ENCODE data around the gene ANKZF1.
A peak's percentile ranks its signal among the peaks of the same experiment; 100 is the strongest.

DNA sequence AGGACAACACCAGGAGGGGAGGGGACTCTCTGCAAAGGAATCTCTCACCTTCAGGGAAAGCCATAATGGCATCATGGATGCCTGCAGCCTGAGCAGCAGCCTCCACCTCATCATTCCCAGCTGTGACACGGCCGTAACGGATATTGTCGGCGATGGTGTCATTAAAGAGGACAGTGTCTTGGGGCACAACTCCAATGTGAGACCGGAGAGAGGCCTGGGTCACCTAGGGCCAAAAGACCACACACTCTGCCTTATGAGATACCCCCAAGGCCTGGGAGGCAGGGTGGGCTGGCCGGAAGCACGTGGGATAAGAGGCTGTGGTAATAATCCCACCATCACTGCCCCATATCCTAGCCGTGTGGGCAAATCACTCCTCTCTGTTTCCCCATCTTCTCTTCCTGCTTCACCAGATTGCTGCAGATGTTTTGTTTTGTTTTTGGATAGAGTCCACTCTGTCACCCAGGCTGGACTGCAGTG lies 18.7 kb upstream of the ANKZF1 start:
- TF ChIP-seq TAF1 (IDR thresholded peaks at IDR 0.05; ENCODE audit: borderline replicate concordance, low read depth, low read length) (no peak), POLR2AphosphoS5 (IDR thresholded peaks at IDR 0.05; ENCODE audit: low read depth, low read length) (no peak), POLR2A (IDR thresholded peaks at IDR 0.05; ENCODE audit: low read depth, low read length) (peak; percentile 23; the same call in 1 of the 2 replicates)

Data from GM12892 (cell line).